ENCODE measurements around the gene TANGO6.
"Not testable (repeated sequence)": the region's sequence is repeated elsewhere in the genome, so short reads cannot be mapped to it uniquely, and the experiment has no call there.

The TANGO6 gene

GRCh38 chr16:69107316-69107962 is 264.1 kb downstream of the TANGO6 start:
- DNase-seq, result peak; percentile 22

- no peak for DNase-seq
Observed at GRCh38 chr16:69108064-69108904, 265.0 kb downstream of the TANGO6 start.

GRCh38 chr16:69108905-69109252 is 265.5 kb downstream of the TANGO6 start:
- DNase-seq, result no peak

- DNase-seq, result no peak
Observed at GRCh38 chr16:69109486-69110270, 266.3 kb downstream of the TANGO6 start.

- no peak for DNase-seq
Observed at GRCh38 chr16:69110406-69110805, 267.1 kb downstream of the TANGO6 start.

- DNase-seq, result no peak
Observed at GRCh38 chr16:69111216-69111875, 268.0 kb downstream of the TANGO6 start.

- DNase-seq, result no peak
Observed at GRCh38 chr16:69111876-69112230, 268.5 kb downstream of the TANGO6 start.

GRCh38 chr16:69112285-69113129 is 269.2 kb downstream of the TANGO6 start:
- DNase-seq, result peak; percentile 78

- DNase-seq, result no peak
Observed at GRCh38 chr16:69113216-69113615, 269.9 kb downstream of the TANGO6 start.

GRCh38 chr16:69114346-69114975 is 271.1 kb downstream of the TANGO6 start:
- DNase-seq, result no peak

- no peak for DNase-seq
Observed at GRCh38 chr16:69114976-69115355, 271.6 kb downstream of the TANGO6 start.

GRCh38 chr16:69115361-69115760 is 272.0 kb downstream of the TANGO6 start:
- DNase-seq, result no peak

GRCh38 chr16:69115837-69116236 is 272.5 kb downstream of the TANGO6 start:
- DNase-seq, result no peak

GRCh38 chr16:69116256-69116875 is 273.0 kb downstream of the TANGO6 start:
- no peak for DNase-seq

GRCh38 chr16:69116906-69117305 is 273.6 kb downstream of the TANGO6 start:
- DNase-seq, result no peak

GRCh38 chr16:69118468-69118867 is 275.1 kb downstream of the TANGO6 start:
- no peak for DNase-seq

- DNase-seq, result no peak
Observed at GRCh38 chr16:69118994-69119393, 275.7 kb downstream of the TANGO6 start.

- no peak for DNase-seq
Observed at GRCh38 chr16:69119536-69119935, 276.2 kb downstream of the TANGO6 start.

- no peak for DNase-seq
Observed at GRCh38 chr16:69120096-69120664, 276.8 kb downstream of the TANGO6 start.

GRCh38 chr16:69123910-69124309 is 280.6 kb downstream of the TANGO6 start:
- DNase-seq, result peak; percentile 73

- DNase-seq, result not testable (repeated sequence)
Observed at GRCh38 chr16:69124406-69124805, 281.1 kb downstream of the TANGO6 start.
